GM18520 (cell line): ENCODE measurements around the gene ROR2.
"Not testable (repeated sequence)": the region's sequence is repeated elsewhere in the genome, so short reads cannot be mapped to it uniquely, and the experiment has no call there.

Source experiments
- ATAC-seq: cut with Tn5 transposase; IDR thresholded peaks from one replicate; pipeline ENCODE4 v1.9.1; 2021; ENCODE audit not compliant: unreplicated experiment

The ROR2 gene

DNA sequence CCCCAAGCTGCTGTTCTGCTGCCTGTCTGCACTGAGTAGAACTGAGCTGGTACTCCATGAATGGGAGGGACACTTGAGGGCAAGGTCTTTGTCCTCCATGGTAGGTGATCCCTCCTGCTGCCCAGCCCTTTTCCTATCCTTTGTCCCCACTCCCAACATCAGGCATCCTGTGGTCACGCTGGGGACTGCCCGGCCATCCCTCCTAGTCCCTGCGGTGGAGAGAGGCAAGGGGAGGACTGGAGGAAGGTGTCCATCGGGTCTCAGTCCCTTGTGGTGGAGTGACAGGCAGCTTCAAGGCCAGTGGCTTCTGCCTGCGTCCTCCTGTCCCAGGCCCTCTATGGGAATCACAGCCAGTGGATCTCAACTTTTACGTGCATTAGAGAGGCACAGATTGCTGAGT lies 25.9 kb downstream of the ROR2 start:
- no peak for ATAC-seq

DNA sequence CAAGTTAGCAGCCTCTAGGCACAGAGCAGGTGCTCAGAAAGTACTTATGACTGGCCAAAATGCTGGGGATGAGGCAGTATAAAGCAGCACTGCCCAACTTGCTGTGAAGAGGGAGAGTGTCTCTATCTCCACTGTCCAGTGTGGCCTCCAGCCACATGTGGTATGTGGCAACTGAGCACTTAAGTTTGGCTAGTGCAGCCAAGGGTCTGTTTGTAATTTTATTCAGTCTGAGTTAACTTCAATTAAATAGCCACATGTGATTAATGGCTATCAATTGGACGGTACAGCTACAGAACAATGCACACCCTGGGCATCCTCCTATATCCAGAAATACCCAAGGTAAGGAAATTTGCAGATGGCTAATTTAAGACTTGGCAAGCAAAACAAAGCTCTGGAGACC lies 26.9 kb downstream of the ROR2 start:
- ATAC-seq, result no peak

DNA sequence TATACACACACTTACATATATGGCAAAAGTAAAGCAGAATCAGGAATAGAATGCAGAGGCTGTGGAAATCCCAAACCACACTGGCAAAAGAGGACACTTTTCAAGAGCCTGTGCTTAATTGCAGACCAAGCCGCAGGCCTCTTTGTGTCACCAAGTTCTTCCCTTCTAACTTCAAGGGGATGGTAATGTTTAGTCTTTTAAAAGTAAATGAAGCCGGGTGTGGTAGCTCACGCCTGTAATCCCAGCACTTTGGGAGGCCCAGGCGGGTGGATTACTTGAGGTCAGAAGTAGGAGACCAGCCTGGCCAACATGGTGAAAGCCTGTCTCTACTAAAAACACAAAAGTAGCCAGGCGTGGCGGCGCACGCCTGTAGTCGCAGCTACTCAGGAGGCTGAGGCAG lies 28.7 kb downstream of the ROR2 start:
- no peak for ATAC-seq

DNA sequence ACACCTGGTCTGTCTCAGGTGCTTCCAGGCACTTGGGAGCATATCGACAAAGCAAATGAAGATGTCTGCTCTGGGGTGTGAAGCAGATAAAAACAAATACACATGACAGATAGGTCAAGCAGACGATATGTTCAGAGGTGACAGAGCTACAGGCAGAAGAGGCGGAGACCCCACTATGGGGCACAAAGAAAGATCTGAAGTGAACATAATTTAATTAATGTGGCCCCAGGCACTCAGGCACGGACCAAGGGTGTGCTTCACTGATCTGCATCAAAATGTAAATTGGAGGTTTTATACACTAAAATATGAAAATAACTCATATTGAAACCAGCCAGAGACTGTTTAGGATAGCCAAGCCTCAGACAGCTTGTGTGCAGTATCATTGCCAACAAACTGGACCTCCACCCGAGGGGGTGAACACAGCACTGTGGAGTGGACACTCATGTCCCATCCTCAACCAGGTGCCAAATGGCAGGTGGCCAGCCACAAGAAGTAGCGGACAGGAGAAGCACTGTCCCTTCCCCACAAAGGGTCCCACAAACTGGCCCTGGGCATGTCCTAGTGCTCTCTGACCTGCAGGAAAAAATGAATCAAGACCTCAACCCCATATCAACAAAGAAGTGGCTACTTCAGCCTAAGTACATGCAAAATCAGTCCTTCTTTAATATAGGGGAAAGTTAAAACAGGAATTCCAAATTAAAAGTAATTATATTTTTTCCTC lies 29.2 kb downstream of the ROR2 start:
- no peak for ATAC-seq

DNA sequence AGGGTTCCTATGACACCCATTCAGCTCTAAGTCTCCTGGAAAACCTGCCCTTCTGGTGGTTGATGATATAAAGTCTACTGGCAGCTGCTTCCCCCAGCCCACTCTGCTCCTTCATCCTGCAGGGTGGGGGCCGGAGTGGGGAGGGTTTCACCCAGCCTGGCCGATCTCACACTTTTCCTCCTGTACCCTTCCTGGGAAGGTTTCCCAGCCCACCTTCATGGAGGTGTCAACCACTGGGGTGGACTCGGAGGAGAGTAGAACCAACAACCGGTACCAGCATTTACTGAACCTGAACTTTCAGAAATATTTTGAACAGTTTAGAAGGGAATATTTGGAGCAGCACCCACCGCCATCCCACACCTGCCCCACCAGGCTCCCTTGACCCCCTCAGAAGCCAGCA lies 30.4 kb downstream of the ROR2 start:
- no peak for ATAC-seq

DNA sequence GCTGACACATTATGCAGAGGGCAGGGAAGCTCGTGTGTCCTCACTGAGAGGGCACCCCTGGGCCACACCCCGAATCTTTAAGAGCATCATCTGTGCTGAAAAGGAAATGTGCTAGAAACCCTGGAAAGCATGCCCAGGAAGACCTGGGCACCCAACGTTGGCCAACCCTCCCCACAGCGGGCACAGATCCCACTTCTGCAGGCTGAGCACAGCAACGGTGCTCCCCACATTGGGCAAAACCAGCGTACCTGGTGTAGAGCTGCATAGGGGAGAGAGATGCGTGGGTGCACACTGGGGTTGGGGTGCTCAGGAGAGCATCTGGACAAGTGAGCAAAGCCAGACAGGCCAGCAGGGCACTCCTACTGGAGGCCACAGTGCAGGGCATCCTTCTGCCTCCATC lies 32.6 kb downstream of the ROR2 start:
- no peak for ATAC-seq

DNA sequence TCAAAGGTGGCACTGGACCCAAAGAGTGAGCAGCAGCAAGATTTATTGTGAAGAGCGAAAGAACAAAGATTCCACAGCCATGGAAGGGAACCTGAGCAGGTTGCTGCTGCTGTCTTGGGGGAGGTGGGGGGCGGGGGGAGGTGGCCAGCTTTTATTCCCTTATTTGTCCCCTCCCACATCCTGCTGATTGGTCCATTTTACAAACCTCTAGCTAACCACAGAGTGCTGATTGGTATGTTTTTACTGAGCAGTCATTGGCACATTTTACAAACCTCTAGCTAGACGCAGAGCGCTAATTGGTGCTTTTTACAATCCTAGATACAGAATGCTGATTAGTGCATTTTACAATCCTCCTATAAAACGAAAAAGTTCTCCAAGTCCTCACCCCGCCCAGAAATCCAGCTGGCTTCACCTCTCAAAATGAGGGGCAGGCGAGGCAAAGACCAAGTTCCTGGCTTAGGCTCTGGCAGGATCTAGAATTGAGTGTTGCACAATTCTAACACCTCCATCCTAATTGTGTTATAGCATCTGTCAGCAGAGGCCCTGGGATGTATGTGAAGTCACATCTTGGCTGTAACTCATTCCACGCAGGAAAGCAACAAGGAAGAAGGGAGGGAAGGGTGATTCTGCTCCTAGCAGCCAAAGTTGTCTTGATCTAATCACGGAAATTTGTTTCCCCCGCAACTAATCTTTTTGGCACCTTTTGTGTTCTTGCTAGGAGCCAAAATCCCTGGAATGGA lies 34.3 kb downstream of the ROR2 start:
- no peak for ATAC-seq

DNA sequence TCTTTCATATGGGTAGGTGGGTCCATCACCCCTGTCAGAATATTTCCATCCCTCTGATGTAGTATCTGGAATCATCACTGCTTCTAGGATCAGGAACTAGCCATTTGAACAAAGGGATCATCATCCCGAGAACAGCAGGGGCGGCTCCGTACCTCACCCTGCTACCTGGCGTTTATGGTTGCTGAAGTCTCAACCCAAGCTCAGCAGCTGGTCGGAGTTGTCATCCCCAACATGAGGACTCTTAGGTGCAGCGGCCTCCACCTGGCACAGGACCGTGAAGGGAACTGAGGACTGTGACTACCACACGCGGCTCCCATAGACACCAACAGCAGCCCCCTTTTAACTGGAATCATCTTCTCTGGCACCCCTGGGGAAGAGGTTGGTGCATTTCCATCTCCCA lies 35.1 kb downstream of the ROR2 start:
- ATAC-seq, result no peak

DNA sequence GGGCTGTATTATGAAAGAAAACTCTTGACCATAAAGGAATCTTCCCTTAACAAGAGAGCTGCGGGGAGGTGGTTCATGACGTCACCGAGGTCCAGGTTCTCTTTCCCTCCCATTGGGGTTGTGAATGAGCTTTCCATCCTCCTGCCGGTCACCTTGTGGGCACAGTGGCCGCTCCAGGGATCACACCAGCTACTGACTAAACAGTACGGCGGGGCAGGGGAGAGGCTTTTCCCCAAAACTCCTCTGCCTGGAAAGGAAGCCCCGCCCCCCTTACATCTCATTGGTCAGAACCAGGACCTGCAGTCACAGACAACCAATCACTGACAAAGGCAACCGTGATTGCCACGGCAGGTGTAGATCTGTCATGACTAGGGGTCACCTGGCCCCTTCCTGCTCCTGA lies 35.6 kb downstream of the ROR2 start:
- ATAC-seq, result no peak

DNA sequence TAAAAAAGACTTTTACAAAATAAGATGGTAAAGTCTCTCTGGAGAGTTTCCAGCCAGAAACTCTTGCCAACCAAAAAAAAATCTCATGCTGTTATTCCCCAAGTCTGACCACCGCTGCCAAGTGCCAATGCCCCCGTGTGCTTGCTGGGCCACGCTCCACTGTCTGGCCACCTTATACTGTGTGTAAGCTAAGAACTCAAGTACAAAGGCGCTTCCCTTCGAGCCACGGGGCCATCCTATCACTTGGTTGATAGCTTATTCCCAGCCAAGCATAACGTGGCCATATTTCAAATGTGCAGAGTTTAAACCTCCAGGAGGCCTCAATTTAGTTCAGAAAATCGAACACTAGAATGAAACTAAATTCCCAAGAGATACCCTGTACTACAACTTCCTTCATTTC lies 36.0 kb downstream of the ROR2 start:
- ATAC-seq, result no peak

DNA sequence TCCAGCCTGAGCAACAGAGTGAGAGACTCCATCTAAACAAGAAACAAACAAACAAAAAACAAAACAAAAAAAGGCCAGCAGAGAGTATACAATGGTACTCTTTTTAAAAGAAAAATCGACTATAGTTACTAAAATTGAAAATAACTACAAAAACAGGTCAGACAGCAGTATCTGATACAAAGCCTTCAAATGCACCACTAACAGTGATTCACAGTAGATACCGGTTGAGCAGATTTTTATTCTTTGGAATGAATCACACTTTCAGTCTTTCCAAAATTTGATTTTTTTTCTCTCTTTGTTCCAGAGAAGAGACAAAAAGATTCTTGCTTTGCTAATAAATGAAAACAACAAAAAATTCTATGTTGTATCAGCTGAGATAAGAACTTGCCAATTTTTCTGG lies 36.9 kb downstream of the ROR2 start:
- no peak for ATAC-seq

DNA sequence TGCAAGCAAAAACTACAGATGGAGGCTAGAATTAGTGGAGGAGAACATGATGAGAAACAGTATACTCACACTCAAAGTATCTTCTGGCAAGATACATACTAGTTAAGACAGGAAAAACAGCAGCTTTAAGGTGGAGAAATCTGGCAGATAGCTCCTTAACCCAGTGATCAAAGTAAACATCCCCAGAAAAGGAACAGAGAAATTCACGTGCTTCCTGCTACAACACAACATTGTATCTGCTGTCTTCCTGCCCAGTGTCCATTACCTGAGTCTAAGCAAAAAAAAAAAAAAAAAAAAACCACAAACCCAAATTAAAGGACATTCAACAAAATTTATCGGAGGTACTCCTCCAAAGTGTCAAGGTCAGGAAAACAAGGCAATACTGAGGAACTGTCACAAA lies 38.4 kb downstream of the ROR2 start:
- ATAC-seq, result no peak

DNA sequence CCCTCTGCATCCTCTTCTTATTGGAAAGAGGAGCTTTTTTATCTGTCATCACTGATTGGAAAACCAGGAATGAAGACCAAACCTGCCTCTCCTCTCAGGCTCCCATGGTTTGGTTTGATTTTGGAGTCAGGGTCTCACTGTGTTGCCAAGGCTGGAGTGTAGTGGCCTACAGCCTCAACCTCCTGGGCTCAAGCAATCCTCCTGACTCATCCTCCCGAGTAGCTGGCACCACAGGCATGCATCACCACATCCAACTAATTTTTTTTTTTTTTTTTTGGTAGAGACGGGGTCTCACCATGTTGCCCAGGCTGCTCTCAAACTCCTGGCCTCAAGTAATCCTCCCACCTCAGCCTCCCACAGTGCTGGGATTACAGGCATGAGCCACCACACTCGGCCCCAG lies 40.8 kb downstream of the ROR2 start:
- not testable (repeated sequence) for ATAC-seq

DNA sequence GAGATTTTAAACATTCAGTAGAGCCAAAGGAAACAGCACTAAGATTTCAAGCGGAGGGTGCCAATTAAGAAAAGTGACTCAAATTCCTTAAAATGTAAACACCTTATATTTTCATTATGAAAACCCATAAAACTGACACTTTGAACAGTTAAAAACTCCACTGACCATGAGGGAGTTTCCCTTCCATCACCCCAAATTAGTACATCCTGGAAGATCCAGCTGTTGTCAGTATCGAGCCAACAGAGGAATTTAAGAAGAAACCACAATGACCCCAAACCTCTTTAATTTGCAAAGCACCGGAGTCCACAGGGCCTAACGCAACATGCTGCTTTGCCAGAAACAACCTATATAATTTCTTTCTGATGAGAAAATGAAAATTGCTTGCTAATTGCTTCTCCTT lies 41.3 kb downstream of the ROR2 start:
- no peak for ATAC-seq

DNA sequence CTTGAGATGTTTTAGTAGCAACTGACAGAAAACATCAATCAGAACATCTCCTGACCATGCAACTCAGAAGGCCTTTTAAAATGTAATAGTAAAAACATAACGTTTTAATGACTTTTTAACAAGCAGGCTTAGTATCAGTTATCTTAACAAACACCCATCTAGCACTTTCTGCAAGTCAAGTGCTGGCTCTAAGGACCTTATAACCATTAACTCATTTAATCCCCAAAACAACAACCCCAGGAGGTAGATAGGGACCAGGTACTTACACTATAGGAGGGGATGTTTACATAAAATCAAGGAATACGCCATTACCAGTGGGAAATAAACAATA lies 41.8 kb downstream of the ROR2 start:
- ATAC-seq, result no peak

DNA sequence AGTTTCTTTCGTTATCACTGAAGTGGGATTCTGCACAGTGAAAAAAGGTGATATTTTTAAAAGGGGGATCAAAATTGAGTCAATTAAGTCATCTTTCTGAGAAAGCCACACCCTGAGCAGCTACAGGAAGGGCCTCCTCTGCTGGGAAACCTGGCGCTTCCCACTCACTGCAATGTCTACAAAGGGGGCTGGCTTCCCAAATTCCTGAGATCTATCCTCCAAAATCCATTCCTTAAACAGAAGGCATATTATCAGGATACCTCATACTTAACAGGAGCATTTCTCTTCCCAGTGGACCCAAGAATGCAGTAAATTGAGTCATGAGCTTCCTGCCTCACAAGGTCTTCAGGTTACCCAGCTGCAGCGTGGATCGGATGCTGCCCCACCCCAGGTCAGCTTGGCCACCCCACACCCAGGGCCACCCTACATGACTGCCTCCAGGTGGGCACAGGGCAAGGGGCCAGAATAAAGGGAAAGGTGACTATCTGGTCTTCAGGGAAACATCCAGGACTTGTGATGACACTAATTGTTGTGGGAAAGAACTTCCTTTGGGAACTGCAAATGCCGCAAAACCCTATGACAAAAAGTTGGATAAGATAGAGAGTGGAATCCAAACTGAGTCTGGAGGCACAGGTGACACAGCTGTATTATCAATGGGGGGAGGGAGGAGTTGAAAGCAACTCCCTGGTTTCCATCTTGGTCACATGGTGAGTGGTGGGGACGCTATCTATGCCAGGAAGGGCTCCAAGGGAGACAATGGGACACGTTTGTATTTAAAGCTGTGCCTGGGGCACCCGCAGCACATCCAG lies 42.3 kb downstream of the ROR2 start:
- ATAC-seq, result no peak

DNA sequence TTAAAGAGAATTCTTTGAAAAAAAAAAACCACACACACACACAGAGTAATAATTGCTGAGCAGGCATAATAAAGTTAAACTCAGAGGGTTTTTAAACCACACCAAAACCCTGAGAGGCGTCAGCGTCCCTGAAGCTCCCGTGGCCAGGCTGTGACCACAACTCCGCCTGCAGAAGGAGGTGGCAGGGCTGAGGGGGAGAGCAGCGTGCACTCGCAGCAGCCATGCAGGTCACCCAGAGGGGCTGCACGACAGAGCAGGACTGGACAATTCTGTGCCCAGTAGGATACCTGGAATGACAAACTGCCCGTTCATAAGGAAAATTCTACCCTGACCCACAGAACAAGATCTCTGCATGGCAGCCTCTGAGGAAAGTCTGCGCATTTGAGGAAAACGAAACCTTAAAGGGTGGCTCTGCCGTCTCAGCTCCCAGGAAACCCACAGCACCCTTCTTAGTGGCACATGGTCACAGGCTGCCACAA lies 44.0 kb downstream of the ROR2 start:
- no peak for ATAC-seq

DNA sequence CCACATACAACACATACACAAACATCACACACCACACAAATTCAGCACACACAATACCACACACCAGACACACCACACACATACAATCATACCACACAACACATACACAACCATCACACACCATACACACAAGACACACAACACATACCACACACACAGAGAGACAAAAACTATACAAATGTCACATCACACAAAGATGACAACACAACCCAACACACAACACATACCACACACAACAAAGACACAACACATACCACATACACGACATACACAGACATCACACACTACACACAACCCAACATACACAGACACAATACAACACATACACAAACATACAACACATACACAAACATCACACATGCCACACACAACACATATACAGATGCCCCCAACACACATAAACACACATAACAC lies 44.8 kb downstream of the ROR2 start:
- ATAC-seq, result no peak

DNA sequence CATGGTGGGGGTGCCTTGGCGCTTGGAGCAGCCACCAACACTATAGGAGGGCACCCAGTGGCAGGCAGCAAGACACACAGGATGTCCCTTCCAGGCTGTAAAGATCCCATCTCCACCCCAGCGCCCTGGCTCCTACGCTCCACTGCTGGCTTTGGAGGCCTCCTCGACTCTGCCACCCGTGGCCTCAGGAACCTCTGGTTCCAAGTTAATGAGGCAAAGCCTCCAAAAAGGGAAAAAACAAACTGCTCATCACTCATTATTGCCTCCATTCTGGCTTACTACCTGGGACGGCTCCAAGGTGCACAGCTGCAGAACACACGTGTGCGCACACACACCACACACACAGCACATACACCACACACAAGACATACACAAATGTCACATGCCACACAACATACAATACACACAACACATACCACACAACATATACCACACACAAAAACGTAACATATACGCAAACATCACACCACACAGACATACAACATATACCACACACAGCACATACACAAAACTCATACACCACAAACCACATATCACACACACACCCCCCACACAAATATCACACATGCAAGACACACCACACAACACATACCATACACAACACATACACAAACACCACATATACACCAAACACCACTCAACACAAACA lies 45.3 kb downstream of the ROR2 start:
- ATAC-seq, result no peak

DNA sequence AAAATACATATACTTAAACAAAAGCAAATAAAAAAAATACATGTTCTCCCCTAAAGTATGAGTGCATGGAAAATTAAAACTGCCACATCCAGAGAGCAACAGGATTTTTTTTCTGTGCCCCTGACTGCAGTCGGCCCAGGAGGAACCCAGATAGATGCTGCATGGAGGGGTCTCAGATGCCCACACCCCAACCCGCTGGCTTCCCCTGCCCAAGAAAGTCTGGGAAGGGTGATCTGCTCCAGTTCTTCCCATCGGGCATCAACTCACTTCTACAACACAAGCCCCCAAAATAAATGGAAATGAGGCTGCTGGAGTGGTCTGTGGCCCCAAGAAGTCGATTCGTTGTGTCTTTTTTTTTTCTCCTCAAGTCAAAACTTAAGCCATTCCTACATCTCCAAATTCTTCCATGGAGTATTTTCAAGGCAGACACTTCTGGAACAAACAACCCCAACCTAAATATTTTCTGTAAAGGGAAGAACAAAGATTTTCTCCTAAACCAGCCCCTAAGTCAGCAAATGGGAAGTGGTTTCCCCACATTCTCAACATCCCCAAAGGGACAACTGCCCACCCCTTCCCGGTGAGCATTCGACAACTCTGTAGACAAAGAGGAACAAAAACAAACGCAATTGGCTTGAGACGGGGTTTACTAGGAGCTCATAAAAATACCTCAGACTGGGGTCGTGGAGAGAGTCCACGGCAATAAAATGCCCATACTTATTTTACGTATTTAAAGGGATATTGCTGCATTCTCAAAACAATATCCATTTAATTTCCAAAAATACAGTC lies 46.7 kb downstream of the ROR2 start:
- ATAC-seq, result no peak
